Activated naive CD4-positive, alpha-beta T cell treated with Interleukin-2 at 50 U/mL for 16 hours (primary cell): ENCODE measurements around the gene NCOA6.
"Not testable (repeated sequence)": the region's sequence is repeated elsewhere in the genome, so short reads cannot be mapped to it uniquely, and the experiment has no call there.

Source experiments
- DNase-seq: peaks from one replicate; pipeline ENCODE4 v3.0.0-alpha.2; 2020

The NCOA6 gene

DNA sequence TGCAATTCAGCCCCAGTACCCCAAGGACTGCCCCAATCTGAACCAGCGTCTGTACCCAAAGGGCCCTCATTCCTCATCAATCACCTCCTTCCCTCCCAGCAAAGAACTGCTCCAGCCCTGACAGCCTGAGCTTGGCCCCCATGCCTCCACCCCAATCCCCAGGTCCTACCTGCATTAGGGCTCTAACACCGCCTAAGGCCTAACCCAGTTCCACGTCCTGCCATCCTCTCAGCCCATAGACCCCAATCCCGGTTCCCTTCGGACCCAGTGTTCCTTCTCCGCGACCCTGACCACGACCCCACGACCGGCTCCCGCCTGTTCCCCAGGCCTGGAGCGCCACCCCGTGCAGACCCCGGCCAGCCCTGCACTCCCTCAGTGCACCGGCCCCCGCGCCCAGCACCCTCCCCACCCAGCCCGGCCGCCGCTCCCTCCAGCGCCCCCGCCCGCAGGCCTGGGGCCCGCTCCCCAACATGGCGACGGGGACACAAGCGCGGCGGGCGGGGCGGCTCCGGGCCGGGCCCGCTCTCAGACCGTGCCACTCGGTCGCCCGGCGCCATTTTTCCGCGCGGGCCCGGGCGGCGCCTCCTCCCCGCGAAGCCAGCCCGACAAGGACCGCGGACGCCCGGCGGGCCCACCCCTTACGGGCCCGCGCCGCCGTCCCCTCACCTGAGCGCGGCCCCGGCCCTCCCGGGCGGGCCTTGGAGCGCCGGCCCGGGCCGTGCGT is 483 bp downstream of the NCOA6 start:
- peak; percentile 73 for DNase-seq

DNA sequence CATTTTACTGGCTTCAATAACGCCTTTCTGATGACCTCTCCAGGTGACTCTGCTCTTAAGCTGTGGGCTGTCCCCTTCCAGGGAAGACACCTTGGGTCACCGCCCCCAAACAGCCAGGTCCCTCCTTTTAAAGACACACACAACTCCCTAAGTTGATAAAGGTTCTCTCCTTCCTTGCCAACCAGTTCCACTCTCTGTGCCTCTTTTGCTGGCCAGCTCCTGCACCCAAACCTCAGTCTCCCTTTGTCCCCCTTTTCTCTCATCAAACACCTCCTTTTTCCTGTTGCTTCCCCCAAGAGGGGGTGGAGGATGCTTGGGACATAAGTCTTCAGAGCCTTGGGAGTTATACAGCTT is 1.0 kb downstream of the NCOA6 start:
- peak; percentile 82 for DNase-seq

DNA sequence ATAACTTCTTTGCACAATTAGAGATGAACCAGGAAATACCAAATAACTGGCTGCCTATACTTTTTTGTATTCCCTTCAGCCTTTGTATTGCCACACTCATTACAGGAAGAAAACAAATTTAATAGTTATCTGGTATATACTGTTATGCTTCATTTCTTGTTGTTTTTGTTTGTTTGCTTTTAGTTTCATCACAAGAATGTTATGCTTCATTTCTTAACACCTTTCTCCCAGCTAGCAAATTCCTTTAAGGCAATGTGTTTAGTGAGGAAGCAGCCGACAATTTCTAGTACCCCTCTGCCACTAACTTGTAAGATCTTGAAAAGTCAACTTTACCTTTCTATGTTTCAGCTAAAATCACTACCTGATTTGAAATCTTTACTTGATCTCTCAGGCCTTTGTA is 1.4 kb downstream of the NCOA6 start:
- DNase-seq, result no peak

DNA sequence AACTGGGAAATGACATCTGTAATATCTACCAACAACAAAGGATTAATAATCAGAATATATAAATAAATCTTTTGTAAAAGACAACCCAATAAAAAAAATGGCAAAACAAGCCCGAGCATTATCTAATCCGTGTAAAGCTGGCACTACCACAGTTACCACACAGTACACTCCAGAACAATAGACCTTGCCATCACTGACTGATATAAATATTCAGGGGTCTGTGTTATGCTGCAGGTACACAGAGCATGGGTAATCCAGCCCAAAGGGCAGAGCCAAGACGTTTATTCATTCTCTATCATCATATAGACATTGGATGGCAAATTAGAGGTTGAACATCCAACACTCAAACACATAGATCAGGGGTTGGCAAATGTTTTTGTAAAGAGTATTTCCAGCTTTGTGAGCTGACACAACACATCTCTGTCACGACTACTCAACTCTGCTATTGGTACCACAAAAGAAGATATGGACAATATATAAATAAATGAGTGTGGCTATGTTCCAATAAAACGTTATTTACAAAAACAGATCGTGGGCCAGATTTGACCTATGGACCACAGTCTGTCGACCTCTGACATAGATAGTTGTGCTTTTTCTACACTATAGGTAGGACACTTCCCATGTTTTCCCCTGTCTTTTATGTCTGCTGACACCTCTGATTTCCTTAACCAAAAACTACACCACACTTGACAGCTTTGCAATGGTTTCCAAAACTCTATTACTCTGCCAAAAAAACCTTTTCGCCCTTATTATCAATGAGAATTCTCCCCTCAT is 4.5 kb downstream of the NCOA6 start:
- no peak for DNase-seq

DNA sequence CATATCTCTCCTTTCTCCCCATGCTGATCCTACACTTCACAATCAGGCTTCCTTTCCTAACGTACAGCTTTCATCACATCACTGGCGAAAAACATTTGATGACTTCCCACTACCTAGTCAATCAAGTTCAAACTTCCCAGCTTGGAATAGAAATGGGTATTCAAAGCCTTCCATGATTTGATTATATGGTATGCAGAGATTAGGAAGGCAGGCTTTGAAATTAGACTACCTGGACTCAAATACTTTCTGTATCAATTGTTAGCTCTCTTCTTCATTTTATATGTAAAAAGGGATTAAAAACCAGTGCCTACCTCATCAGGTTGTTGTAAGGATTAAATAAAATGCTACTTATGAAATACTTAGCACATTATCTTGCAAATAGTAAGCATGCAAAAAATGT is 7.7 kb downstream of the NCOA6 start:
- DNase-seq, result no peak

DNA sequence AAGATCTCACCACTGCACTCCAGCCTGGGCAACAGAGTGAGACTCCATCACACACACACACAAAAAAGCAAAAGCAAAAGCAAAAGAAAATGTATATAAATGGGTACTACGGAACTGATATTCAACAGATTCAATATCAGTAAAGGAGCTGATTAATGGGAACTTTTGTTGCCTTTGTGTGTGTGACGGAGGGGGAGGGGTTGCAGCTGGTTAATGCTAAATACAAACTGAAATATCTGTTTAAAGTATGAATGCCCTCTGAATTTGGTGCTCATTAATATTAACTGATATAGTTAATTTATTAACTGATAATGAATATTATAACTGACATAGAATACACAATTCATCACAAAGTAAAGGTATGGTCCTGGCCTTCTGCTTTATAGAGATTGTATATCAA is 8.4 kb downstream of the NCOA6 start:
- no peak for DNase-seq

DNA sequence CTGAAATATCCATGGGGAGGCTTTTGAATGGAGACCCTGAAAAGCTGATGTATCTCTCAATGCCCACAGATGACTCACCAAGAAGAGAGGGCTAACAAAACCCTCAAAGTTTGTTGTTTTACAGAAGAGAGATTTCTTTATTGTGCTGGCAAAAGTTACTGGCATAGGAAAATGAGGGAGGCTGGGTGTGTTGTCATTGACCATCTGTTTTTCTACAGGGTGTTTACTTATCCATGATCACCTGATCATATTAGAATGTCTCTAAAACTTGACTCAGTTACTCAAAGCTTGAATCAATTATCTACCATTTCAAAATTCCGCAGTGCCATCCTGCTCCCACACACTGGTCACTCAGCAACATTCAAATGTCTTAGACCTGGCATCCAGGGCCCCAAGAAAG is 9.8 kb downstream of the NCOA6 start:
- DNase-seq, result no peak

DNA sequence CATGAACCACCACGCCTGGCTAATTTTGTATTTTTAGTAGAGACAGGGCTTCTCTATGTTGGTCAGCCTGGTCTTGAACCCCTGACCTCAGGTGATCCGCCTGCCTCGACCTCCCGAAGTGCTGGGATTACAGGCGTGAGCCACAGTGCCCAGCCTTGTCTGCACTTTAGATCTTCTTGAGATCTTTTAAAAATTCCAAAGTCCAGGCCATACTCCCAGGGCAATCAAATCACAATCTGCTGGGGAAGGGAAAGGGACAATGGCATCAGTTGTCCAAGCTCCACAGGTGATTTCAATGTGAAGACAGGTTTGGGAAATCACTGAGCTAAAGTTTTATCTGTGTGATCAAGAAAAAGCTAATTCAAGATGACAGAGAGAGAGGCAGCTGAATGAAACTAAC is 16.9 kb downstream of the NCOA6 start:
- DNase-seq, result no peak

DNA sequence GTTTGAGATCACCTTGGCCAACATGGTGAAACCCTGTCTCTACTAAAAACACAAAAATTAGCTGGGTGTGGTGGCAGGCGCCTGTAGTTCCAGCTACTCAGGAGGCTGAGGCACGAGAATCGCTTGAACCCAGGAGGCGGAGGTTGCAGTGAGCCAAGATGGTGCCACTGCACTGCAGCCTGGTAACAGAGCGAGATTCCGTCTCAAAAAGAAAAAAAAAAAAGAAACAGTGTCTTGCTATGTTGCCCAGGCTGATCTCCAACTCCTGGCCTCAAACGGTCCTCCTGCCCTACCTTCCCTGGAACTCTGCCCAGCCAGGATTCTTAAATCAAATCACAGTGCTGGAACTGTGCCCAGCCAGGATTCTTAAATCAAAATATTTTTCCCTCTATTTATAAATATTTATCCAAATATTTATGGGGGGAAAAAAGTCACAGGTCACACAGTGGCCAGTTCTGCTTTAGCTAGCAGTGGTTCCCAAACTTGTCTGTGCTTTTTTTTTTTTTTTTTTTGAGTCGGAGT is 17.4 kb downstream of the NCOA6 start:
- DNase-seq, result not testable (repeated sequence)

DNA sequence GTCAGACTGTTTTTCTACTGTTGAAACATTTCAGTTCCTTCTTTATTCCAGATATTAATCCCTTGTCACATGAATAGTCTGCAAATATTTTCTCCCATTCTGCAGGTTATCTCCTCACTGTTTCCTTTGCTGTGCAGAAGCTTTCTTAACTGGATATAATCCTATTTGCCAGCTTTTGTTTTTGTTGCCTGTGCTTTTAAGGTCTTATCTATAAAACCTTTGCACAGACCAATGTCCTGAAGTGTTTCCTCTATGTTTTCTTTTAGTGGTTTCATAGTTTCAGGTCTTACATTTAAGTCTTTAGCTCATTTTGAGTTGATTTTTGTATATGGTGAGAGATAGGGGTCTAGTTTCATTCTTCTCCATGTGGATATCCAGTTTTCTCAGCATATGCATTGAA is 19.2 kb downstream of the NCOA6 start:
- DNase-seq, result no peak

DNA sequence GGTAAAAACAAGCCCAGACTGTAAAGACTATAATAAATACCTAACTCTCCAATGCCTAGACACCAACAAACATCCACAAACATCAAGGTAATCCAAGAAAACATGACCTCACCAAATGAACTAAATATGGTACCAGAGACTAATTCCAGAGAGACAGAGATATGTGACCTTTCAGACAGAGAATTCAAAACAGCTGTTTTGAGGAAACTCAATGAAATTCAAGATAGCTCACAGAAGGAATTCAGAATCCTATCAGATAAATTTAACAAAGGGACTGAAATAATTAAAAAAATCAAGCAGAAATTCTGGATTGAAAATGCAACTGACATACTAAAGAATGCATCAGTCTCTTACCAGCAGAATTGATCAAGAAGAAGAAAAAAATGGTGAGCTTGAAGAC is 26.6 kb downstream of the NCOA6 start:
- no peak for DNase-seq

DNA sequence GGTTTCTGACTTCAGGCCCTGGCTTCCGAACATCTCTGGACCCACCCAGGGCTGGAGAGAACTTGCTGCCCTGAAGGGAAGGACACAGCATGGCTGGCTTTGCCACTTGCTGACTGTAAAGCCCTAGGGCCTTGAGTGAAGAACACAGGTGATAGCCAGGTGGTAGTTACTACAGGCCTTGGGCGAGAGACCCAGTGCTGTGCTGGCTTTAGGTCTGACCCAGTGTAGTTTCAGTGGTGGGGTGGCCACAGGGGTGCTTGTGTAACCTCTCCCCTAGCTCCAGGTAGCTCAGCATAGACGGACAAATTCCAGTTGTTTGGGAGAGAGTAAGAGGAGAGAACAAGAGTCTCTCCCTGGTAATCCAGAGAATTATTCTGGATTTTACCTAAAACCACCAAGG is 27.1 kb downstream of the NCOA6 start:
- no peak for DNase-seq

DNA sequence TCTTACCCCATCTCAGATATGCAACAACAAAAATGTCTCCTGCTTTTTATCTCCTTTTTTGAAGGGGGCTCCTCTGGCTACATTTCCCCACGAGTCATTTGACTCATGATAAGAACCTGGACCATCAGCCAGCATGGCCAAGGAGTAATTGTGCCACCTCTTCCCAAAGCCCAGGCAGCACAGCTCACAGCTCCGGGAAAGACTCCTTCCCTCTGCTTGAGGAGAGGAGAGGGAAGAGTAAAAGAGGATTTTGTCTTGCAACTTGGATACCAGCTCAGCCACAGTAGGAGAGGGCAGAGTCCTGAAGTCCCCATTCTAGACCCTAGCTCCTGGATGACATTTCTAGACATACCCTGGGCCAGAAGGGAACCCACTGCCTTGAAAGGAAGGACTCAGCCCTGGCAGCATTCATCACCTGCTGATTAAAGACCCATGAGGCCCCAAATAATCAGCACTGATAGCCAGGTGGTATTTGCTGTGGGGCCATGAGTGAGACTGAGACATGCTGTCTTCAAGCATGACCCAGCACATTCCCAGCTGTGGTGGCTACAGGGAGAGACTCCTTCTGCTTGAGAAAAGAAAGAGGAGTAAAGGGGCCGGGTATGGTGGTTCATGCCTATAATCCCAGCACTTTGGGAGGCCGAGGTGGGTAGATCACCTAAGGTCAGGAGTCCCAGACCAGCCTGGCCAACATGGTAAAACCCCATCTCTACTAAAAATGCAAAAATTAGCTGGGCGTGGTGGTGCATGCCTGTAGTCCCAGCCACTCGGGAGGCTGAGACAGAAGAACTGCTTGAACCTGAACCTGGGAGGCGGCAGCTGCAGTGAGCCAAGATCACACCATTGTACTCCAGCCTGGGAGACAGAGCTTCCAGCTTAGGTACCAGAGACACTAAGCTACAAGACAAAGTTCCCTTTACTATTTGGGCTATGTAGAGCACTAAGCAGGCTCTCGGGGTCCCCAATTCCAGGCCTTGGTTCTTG is 28.1 kb downstream of the NCOA6 start:
- DNase-seq, result no peak

DNA sequence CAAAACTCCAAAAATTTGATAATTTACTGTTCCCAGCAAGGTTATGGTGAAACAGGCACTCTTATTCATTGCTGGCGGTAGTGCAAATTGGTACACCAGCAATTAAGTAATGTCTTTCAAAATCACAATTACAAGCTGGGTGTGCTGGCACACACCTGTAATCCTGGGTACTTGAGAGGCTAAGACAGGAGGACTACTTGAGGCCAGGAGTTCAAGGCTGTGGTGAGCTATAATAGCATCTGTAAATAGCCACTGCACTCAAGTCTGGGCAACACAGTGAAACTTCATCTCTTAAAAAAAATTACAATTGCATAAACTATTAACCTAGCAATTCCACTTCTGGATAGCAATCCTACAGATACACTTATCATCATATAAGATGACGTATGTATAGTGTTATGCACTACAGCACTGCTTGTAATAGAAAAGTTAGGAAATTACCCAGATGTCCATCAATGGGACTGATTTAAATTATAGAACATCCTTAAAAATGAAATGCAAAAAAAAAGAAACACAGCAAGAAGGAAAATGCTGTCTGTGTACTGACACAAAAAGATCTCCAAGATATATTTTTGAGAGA is 31.4 kb downstream of the NCOA6 start:
- DNase-seq, result no peak

DNA sequence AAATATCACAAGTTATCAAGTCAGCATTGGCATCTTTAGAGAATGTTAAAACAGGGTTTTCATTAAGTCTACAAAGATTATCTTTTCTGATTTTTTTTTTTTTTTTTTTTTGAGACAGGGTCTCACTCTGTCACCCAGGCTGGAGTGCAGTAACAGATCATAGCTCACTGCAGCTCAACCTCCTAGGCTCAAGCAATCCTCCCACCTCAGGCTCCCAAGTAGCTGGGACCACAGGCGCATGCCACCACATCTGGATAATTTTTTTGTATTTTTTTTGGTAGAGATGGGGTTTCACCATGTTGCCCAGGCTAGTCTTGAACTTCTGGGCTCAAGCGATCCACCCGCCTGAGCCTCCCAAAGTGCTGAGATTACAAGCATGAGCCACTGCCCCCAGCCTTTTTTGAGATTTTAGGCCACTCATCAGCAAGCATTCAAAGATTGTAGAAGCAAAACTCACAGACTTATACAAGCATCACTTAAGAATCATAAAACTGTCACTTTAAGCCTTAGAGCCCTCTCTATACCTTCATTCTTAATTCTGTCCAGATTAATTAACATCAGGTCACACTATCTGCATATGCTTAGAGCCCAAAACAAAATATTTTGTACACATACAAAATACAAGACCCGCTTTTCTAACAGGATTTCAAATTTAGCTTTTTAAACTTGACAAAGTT is 32.6 kb downstream of the NCOA6 start:
- DNase-seq, result no peak

DNA sequence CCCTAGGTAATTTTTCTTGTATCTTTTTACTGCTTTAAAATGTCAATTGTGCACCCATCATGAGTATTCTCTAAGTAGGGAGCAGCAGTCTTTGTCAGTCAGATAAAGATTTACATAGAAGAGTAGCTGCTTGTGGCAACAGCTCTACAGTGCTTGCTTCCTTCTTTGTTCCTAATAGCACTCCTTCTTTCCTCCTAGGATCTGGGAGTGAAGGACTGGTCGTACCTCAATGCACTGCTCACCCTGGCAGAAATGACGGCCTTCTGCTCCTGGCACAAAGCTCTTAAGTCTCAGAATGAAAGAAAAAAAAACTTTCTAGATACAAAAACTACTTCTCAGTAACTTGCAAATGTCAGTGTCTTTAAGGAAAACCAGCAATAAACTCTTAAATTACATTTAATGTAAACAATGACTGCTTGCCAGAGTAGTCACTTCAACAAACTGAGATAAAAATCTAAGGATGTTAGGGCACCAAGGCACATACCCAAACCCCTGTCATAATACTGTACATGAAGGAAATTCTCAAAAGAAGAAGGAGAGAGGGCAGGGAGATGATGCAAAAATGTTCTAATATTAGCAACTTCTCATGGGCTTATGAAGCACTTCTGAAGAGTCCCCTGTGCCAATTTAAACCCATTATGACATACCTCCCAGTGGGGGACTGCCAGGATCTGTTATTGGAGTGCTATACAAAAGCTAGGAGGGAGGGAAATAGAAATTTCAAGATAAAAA is 34.0 kb downstream of the NCOA6 start:
- DNase-seq, result no peak

DNA sequence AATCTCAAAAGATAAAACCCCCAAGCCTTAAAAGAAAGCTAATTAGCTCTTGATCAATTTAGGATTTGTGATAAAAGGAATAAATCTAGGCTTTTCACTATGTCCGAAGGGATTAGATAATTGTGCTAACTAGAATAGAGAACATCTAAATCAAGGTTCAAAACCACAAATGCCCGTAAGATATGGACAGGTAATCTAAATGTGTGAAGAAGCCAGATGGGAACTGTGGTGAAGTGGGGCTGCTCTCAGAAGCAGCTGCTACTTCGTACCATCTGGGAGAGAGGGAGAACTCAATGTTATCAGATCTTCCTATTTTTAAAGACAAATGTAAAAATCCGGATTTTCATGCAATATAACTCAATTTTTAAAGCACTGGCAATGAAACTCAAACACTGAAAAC is 44.2 kb downstream of the NCOA6 start:
- no peak for DNase-seq

DNA sequence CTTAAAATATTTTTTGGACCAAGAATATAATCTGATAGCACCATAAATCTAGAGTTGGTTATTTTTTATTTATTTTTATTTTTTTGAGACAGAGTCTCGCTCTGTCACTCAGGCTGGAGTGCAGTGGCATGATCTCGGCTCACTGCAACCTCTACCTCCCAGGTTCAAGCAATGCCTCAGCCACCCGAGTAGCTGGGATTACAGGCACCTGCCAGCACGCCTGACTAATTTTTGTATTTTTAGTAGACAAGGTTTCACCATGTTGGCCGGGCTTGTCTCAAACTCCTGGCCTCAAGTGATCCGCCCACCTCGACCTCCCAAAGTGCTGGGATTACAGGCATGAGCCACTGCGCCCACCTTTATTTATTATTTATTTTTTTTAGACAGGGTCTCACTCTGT is 45.2 kb downstream of the NCOA6 start:
- DNase-seq, result not testable (repeated sequence)

DNA sequence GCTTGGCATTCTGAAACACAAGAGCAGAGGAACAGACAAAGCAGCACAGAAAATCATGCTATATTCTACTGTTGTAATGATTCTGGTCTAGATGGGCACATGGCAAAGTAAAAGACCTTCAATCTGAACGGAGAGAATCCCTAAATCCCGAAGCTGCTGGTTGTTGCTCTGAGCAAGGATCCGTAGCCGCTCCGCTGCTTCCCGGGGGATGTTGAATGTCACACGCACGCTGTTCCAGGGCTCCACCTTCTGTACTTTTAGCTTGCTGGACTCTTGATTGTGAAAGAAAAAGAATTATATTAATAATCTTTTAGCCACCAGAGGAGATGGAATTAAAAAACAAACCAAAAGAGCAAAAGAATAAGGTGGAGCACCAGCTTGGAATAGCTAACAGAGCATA is 49.3 kb downstream of the NCOA6 start:
- no peak for DNase-seq

DNA sequence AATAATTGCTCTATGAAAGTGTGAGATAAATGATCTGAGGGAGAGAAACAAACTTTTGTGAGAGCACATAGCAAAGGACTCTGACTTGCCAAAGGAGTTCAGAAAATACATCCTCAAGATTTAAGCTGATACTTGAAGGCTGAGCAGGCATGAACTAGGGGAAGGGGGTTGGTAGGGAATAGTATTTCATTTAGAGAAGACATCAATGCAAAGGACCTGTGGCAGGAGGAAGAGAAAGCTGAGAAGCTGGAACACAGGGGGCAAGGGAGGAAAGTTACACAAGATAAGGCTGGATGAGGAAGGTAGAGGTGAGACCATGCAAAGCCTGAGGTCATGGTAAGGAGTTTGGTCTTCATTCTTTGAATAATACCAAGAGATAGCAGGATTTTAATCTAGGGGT is 50.6 kb downstream of the NCOA6 start:
- DNase-seq, result no peak

DNA sequence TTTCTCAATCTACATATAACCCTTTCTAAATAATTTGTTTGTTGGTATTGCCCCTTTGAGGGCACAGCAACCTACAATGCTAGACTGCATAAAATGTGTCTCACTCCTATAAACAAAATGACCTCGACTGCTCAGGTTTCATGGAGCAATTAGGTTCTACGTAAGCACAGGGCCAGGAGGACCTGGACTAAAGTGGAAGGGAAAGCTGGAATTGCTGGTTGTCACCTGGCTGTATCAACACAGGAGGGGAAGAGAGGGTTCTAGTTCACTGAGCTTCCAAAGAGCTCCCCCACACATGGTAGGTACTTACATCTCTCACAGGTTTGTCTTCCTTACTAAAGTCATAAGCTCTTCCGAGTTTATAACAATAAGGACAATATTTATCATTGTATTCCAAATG is 51.0 kb downstream of the NCOA6 start:
- no peak for DNase-seq

DNA sequence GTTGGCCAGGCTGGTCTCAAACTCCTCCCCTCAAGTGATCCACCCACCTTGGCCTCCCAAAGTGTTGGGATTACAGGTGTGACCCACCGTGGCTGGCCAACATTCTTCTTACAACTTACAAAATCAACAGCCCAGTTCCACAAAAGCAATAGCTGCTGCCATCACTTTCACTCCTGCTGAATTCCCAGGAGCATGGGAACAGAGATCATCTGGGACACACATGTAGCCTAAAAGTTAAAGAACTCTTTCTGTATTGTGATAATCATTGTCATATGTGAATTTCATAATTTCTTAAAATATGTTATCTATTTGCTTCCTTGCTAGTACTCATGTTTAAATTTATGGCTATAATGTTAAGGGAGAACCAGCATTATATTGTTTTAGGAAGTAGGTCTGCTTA is 51.7 kb downstream of the NCOA6 start:
- DNase-seq, result no peak
